Activated CD4-positive, alpha-beta T cell treated with anti-CD3 and anti-CD28 coated beads, Interleukin-2, amount 50 U/mL, for 1 hour (primary cell): Measurements from ENCODE around the gene POLR1G.
A peak's percentile ranks its signal among the peaks of the same experiment; 100 is the strongest.

Source experiments
- DNase-seq: peaks from one replicate; pipeline ENCODE4 v3.0.0-alpha.2; 2020

The POLR1G gene, protein sequence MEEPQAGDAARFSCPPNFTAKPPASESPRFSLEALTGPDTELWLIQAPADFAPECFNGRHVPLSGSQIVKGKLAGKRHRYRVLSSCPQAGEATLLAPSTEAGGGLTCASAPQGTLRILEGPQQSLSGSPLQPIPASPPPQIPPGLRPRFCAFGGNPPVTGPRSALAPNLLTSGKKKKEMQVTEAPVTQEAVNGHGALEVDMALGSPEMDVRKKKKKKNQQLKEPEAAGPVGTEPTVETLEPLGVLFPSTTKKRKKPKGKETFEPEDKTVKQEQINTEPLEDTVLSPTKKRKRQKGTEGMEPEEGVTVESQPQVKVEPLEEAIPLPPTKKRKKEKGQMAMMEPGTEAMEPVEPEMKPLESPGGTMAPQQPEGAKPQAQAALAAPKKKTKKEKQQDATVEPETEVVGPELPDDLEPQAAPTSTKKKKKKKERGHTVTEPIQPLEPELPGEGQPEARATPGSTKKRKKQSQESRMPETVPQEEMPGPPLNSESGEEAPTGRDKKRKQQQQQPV

DNA sequence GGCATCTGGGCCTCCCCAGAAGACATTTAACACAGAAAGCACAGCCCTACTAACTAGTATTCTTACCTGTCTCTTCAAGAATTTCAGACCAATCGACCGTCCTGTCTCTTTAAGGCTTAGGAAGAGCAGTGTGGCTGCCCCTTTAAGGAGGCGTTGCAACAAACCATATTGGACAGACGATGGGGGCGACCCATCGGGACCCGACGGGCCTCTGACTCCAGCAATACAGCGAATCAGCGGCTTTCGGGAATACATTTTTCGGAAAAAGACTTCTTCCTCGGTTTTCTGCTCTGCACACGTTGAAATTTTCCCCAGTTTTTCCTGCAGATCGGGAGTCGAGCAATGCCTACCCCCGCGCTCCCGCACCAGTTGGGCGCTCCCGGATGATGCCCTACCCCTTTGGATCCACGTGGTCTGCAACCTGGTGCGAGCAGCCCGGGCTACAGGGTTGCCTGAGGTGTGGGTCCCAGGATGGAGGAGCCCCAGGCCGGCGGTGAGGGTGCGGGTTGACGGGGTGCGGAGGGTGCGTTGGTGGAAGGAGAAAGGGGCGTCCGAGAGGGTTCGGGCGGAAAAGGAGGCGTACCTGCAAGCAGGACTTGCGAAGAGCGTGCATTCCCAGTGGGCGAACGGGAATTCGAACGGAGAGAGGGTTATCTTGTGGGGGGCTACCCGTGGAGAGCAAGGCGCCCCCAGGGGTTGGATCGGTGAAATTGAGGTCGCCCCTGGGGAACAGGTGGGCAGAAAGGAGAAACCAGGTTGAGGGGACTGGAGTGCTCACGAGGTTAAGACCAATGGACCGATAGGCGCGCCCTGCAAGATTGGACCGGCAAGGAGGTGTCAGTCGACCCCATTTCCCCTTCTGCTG, at the start of gene POLR1G:
POLR1G (plus strand) TSS at position 419 of the 865 bp plus-strand sequence; CDS start at position 472, 53 bp downstream.
- DNase-seq, result peak; percentile 71

DNA sequence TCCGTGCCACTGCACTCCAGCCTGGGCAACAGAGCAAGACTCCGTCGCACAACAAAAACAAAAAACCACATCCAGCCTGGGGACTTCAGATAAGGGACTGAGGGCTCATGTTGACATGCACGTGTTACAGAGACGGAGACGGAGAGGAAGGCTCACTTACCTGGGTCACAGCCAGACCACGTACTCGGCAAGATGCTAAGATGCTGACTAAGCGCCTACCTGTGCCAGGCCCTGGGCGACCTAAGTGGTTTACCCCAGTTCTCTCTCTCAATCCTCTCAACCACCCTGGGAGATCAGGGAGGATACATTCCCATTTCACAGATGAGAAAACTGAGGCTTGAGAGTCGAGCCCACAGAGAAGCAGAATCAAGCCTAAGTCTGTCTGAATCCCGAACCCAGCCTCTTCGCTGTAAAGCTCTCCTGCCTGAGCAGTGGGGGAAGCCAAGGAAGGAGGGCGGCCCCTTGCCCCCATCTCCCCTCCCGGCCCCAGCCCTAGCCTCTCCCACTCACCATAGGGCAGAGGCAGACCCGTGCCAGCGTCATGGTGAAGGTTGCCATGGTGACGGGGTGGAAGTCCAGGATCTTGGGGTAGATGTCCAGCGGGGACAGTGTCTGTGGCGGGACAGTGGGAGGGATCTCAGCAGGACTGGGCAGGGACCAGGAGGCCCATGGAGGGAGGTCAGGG, 49.5 kb upstream of the POLR1G start:
- no peak for DNase-seq

DNA sequence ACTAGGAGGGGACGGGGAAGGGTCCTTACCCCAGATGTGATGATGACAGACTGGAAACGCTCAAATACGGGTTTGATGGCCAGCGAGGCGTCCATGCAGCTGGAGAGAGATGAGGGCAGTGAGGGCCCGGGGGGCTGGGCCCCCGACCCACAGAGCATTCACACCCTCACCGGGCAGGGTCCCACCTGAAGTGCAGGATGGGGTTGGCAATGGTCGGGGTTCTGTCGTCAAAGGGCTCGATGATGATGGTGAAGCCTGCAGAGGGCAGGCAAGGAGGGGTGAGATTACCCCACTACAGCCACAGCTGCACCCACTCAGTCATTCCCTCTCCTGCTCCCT, 49.0 kb upstream of the POLR1G start:
- DNase-seq, result no peak

DNA sequence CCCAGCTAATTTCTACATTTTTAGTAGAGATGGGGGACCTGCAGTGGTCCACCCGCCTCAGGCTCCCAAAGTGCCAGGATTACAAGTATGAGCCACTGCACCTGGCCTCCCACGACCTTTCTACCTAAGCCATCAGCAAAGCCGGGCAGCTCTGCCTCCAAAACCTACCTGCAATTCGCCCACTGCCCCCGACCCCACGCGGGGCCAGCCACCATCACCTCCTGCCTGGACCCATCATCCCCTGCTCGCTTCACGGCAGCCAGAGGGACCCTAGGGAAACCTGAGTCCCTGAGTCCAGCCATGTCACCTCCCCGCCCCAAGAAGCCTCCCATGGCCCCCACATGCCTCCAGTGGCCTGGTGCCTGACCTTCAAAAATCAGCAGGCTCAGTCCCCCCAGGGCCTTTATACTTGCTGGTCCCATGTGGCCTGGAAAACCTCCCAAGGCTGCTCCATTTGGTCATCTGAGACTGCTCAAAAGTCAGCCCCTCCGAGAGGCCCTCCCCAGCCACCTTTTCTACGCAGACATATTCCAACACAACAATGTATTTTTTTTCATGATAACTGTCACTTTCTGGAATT, 48.1 kb upstream of the POLR1G start:
- no peak for DNase-seq

DNA sequence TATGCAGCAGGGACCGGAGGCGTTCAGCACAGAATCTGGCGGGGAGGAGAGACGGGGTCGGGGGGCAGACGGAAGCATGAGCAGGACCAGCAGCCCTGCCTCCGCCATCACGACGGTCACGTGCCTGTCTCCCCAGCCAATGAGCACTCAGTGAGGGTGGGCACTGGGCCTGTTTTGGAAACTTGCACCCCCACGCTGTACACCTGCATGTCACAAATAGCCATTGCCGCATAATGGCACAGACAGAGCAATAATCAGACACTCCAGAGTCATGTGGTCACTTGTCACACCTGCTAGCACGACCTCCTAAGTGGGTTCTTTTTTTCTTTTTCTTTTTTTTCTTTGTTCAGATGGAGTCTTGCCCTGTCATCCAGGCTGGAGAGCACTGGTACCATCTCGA, 44.8 kb upstream of the POLR1G start:
- no peak for DNase-seq

DNA sequence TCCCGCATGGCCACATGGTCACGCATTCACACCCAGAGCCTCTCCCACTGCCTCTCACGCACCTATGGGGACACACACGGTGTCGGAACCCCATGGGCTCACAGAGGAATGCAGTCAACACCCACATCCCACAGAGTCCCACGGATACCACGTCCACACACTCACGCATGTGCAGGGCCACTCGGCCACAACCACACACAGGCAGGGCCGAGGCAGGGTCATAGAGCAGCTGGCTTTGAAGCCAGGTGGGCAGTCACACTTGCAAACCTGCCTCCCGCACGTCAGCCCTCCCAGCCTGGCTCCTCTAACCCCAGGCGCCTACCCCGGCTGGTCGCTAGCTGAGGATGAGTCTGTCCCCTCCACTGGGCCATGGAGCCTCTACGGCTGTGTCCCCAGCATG, 44.2 kb upstream of the POLR1G start:
- no peak for DNase-seq

DNA sequence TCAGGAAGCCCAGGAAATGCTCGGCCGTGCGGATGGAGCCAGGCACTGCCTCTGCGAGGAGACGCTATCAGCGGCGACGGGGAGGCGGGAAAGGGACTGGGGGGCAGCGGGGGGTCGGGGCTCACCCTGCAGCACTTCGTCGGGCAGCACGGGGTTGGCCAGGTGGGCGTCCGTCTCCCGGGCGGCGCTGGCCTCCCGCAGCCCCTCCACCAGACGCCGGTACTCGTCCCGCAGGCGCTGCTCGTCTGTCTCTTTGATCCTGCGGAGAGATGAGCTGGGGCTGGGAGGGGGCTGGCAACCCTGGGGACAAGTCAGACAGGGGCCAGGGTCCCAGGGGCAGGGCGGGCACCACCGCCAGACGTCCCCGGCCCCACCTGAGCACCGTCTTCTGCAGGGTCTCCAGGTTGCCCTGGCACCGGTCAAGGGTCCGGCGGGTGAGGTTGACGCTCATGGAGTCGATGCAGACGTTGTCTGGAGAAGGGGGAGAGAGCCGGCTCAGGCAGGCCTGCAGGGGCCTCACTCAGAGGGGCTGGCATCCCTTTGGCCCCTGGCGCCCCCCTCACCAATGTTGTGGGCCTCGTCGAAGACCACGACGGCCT, 42.5 kb upstream of the POLR1G start:
- no peak for DNase-seq

DNA sequence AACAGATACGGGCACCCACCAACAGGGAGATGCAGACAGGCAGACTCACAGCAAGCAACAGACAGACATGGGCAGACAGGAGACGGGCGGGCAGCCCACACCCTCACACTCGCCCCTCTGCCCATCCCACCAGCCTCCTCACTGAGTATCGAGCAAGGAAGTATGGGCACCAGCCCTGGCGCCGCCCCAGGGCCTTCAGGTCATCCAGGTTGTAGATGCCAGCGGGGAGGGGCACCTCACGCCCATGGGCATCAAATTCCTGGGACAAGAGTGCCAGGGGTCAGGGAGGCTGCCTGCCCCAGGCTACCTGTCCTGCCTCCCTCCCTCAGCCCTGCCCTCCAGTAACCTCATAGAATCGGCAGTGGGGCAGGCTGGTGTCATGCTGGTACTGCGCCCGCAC, 41.7 kb upstream of the POLR1G start:
- DNase-seq, result no peak

DNA sequence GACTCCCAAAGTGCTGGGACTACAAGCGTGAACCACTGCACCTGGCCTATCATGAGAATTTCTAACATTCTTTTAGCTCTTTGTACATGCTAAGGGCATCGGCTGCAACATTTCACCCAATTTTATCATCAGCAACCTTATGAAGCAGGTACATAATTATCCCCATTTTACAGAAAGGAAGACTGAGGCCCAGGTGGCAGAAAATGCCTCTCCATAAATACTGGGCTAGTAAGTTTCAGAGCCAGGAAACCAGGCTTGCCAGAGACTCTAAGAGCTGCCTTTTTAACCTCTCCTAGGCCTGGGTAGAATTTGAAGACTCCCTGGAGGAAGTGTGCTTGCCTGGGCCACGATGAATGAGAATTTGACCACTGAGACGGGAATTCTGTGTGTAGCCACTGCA, 38.3 kb upstream of the POLR1G start:
- DNase-seq, result no peak

DNA sequence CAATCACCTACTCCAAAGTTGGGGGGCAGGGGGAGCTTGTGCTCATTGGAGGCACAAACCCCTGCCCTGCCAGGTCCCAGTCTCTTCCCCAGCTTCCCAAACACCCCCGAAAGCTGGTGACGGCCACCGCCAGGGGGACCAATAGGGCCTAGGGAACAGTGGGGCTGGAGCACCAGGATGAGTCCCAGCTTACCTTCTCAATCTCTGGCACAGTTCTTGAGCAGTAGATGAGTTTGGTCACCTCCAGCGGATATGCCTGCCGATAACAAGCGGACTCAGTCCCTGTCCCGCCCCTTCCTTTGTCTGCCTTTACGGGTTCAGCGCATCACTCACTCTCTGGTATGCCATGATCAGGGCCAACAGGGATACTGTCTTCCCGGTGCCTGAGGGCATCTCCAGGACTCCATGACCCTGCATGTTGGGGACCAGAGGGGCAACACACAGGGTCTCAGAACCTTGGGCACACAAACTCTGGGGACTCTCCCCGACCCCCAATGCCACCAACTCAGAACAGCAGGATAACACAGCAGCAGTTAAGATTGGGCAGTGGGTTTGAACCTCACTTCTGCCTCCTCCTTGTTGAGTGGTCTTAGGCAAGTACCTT, 37.6 kb upstream of the POLR1G start:
- no peak for DNase-seq

DNA sequence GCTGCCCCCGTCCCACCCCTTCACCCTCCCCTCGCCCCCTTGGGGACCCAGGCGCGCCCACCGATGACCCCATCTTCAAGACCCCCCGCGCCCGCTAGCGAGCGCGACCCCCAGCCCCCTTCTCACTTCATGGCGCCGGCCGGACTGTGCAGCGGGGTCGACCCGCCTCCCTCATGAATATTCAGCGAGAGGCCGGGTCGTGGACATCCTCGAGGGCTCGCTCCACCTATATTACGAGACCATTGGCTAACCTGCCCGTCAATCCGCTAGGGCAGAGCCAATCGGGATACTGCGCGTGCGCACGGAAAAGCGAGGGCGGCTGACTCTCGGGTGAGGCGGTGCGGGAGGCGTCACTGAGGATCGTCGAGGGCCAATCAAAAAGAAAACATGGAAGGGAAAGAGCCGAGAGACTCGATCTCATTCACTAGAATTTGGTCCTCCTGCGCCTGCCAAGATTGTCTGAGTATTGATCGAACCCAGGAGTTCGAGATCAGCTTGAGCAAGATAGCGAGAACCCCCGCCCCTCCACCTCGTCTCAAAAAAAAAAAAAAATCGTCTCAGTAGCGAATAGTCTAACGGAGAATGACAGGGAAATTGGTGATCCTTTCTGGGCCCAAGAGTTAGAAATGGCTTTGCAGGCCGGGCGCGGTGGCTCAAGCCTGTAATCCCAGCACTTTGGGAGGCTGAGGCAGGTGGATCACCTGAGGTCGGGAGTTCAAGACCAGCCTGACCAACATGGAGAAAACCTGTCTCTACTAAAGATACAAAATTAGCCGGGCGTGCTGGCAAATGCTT, 35.8 kb upstream of the POLR1G start, which contains the start of gene ERCC2:
ERCC2 (minus strand) TSS at position 164 of the 795 bp plus-strand sequence; CDS start at position 131, 33 bp downstream.
- peak; percentile 100 for DNase-seq

DNA sequence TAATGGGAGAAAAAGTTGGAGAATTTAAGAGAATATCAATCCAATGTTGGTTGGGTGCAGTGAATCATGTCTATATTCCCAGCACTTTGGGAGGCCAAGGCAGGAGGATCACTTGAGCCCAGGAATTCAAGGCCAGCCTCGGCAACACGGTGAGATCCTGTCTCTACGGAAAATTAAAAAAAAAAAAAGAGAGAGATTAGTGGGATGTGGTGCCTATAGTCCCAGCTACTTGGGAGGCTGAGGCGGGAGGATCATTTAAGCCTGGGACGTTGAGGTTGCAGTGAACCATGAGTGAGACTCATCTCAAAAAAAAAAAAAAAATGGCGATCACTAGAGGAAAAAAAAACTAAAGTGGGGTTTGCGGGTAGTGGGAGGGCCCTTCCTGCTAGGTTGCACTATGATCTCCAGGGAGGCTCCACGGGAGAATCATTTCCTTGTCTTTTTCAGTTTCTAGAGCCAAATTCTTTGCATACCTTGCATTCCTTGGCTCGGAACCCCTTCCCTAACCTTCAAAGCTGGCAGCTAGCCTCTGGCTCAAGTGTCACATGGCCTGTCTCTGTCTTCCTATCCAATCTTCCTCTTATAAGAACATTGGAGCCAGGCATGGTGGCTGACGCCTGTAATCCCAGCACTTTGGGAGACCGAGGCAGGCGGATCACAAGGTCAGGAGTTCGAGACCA, 30.3 kb upstream of the POLR1G start:
- no peak for DNase-seq

DNA sequence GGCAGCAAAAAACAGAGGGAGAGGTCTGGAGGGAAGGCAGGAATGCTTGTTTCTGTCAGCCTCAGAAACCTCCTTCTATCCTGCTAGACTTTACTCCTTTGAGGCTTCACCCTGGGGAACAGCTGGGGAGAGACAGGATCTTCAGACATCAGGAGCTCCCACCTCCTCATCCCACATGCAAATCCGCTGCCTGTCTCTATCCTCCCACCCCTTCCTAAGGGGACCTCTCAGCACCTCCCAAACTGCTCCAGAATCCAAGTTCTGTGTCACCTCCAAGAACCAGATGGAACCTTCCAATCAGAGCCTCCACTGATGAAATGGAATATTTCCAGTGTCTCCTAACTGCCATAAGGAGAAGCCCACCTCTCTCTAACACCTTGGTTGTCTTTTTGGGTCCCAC, 26.3 kb upstream of the POLR1G start:
- DNase-seq, result no peak

DNA sequence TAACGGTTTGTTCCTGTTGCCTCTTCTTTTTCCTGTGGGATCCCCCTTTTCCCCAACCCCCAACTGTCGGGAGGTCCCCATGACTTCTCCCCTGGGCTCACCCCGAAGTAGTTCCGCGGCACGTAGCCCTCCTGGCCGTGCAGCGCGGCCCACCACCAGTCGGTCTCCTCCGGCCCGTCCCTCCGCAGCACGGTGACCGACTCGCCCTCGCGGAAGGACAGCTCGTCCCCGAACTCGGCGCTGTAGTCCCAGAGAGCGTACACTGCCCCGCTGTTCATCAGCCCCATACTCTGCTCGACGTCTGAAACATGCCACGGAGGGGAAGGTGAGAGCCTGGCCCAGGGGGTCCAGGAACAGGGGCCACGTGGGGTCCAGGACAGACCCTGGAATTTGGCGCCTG, 24.0 kb upstream of the POLR1G start:
- DNase-seq, result no peak

DNA sequence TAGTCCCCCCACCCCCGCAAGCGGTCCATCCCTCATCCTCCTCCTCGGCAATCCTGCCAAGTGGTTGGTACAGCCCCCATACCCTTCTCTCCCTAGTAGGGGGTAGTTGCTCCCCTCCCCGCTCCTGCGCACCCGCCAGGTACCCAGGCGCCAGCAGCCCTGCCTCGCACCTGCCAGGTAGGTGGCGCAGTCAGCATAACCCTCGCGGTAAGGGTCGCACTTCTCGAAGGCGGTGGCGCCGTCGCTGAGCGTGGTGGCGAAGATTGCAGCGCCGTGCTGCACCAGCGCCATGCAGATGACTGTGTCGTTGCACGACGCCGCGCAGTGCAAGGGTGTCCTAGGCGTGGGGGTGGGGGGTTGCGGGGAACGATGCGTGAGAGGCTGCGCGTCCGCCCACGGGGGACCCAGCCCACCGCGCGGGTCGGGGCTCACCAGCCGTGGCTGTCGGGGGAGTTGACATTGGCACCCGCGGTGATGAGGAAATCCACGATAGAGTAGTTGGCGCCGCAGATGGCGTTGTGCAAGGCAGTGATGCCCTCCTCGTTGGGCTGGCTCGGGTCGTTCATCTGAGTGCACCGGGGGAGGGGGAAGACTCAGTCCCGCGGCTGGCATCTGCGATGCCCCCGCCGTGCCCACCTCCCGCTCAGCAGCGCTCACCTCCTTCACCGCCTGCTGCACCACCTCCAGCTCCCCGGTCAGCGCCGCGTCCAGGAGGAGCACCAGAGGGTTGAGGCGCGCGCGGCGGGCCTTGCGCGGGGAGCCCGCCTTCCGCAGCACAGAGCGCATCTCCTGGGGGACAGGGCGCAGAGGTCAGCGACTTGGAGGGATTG, 20.8 kb upstream of the POLR1G start:
- no peak for DNase-seq

DNA sequence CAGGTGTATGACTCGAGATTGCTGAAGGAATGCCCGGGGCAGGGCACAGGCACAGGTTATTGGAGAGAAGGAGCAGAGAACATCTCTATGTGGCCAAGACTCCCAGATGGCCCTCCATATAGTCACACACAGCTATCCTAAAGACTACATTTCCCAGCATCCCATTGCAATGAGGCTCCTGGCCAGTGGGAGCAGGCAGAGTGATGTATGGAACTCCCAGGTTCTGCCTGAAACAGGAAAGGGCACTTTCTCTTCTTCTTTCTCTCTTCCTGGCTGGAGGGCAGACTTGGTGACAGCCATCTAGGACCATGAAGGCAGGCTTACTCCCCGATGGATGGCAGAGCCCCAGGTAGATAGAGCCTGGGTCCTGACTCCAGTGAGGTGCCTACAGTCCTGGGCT, 15.1 kb upstream of the POLR1G start:
- no peak for DNase-seq

DNA sequence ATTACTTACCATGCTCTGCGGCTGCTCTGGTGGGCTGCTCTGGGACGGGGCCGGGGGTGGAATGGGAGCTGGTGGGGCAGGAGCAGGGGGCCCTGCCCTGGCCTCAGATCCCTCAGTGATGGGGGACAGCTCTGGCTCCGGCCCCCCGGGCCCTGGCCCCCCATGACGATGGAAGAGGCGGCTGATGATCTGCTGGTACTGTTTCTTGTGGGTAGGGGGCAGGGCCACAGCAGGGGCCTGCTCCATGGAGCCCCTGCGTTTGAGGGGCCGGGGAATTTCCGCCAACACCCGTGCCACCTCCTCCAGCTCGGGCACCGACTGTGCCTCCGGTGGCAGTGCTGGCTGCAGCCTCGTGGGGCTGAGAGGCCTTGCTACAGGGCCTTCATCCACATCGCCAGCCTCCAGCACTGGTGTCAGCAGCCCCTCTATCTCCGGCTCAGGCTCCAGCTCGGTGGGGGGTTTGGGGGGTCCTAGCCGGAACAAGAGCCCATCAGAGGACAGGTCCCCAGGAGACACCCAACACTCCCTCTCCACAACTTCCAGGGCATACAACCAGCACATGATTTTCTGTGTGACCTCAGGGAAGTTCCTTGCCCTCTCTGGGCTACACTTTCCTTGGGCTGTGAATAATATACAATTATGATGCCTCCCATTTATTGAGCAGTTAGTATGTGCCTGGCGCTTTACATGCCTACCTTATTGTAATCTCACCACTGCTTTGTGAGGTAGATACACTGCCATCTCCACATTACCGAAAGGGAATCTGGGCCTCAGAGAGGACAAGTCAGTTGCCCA, 14.4 kb upstream of the POLR1G start:
- no peak for DNase-seq

DNA sequence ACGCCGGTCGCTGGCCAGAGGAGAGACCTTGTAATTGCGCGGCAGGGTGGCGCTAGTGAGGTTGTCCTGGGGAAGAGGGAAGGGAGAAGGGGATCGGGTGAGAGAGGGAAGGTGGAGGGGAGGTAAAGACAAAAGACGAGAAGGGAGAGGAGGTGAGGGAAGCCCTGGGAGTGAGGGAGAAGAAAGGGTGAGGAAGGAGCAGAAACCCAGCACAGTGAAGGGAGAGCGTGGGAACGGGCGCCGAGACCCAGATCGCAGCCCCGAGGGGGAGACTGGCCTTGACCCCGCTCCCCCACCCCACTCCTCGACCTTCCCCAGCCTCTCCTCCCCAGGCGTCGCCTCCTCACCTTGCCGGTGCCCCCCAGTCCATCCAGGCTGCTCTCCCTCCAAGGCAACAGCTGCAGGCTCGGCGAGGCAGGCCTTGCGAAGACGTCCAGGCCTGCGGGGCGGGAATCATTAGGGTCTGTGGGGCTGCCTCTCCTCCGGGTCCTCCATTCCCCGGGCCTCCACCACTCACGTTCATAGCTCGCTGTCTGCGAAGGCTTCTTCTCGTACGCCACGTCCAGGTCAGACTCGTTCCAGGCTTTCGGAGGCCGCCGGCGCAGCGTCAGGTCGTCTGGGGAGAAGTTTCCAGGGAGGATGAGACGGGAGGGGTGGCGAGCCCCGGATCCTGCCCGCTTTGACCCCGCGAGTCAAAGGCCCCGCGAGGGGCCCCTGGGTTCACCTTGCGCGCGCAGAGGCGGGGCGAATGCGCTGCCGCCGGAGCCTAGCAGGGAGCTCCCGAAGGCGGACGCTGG, 10.4 kb upstream of the POLR1G start:
- no peak for DNase-seq
